ENCODE measurements around the gene ARHGAP5. TPM values are rescaled to one million over a fixed set of nuclear protein-coding genes. Genes with fewer than 3 reads are reported as not detected.

The ARHGAP5 gene
- total RNA-seq, 1 experiment from 2014 or later = 63.0 TPM

GRCh38 chr14:32110548-32110896, 33.4 kb downstream of the ARHGAP5 start:
- H3K9me3 ChIP-seq (ENCODE audit: control insufficient read depth, insufficient read depth, low read depth, low read length) = no peaks in the 10 kb centered on the region
- ATAC-seq = no peak
- no peak overlapping the region for H3K27ac ChIP-seq (ENCODE audit: low read length)
- H3K36me3 ChIP-seq (ENCODE audit: control insufficient read depth, insufficient read depth, low read length) = no peaks in the 10 kb centered on the region
- H3K27me3 ChIP-seq (ENCODE audit: control insufficient read depth, insufficient read depth, low read length) = no peaks in the 10 kb centered on the region
- TF ChIP-seq REST (IDR thresholded peaks at IDR 0.05; ENCODE audit: insufficient read depth in 1 of 2, low read depth in 2 of 2, low read length in 1 of 2) = no peak
- TF ChIP-seq POLR2AphosphoS5 (IDR thresholded peaks at IDR 0.05; ENCODE audit: low read depth, low read length) = no peak
- TF ChIP-seq SIN3A (IDR thresholded peaks at IDR 0.05; ENCODE audit: borderline replicate concordance, insufficient read depth, low read depth, low read length) = no peak
- no peak for TF ChIP-seq TCF7L2 (IDR thresholded peaks at IDR 0.05; ENCODE audit: low read depth, low read length)
- TF ChIP-seq, protein P1, sequence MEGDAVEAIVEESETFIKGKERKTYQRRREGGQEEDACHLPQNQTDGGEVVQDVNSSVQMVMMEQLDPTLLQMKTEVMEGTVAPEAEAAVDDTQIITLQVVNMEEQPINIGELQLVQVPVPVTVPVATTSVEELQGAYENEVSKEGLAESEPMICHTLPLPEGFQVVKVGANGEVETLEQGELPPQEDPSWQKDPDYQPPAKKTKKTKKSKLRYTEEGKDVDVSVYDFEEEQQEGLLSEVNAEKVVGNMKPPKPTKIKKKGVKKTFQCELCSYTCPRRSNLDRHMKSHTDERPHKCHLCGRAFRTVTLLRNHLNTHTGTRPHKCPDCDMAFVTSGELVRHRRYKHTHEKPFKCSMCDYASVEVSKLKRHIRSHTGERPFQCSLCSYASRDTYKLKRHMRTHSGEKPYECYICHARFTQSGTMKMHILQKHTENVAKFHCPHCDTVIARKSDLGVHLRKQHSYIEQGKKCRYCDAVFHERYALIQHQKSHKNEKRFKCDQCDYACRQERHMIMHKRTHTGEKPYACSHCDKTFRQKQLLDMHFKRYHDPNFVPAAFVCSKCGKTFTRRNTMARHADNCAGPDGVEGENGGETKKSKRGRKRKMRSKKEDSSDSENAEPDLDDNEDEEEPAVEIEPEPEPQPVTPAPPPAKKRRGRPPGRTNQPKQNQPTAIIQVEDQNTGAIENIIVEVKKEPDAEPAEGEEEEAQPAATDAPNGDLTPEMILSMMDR (IDR thresholded peaks at IDR 0.05) = no peak
- H3K4me3 ChIP-seq (ENCODE audit: low read depth in 2 of 2, low read length in 2 of 2) = no peak overlapping the region
- in situ Hi-C loops (cut with HindIII; ENCODE audit: low pct_unique_long_range_greater_than_20kb, low sequenced_read_pairs) (no loop called here), intact Hi-C loops (cut with micrococcal nuclease; ENCODE audit: unreplicated experiment) (no loop called here)
- DNase-seq (ENCODE audit: low read depth, low spot score) = no peak
- H3K4me1 ChIP-seq (ENCODE audit: control insufficient read depth, insufficient read depth, low read length) = no peaks in the 10 kb centered on the region
- ChIA-PET POLR2A (no interaction called here), CTCF (no interaction called here)
- BruUV-seq (replicated peaks) = no TSS peak

GRCh38 chr14:32121536-32121935, 44.4 kb downstream of the ARHGAP5 start:
- no peaks in the 10 kb centered on the region for H3K4me1 ChIP-seq (ENCODE audit: control insufficient read depth, insufficient read depth, low read length)
- ATAC-seq = no peak
- no peak for DNase-seq (ENCODE audit: low read depth, low spot score)
- ChIA-PET CTCF (no interaction called here), POLR2A (no interaction called here)
- BruUV-seq (replicated peaks) = no TSS peak
- in situ Hi-C loops (cut with HindIII; ENCODE audit: low pct_unique_long_range_greater_than_20kb, low sequenced_read_pairs) = no loop called here
- H3K27ac ChIP-seq (ENCODE audit: low read length) = no peak overlapping the region
- H3K9me3 ChIP-seq (ENCODE audit: control insufficient read depth, insufficient read depth, low read depth, low read length) = peaks cover 4% of the 10 kb centered on the region; the same call in 1 of the 2 replicates
- H3K4me3 ChIP-seq (ENCODE audit: low read depth in 2 of 2, low read length in 2 of 2) = no peak overlapping the region
- no peaks in the 10 kb centered on the region; the same call in 1 of the 2 replicates for H3K36me3 ChIP-seq (ENCODE audit: control insufficient read depth, insufficient read depth, low read length)
- no peaks in the 10 kb centered on the region for H3K27me3 ChIP-seq (ENCODE audit: control insufficient read depth, insufficient read depth, low read length)
- intact Hi-C loops (cut with micrococcal nuclease; ENCODE audit: unreplicated experiment) = no loop called here
- TF ChIP-seq, protein P1 (IDR thresholded peaks at IDR 0.05) = no peak
- TF ChIP-seq POLR2AphosphoS5 (IDR thresholded peaks at IDR 0.05; ENCODE audit: low read depth, low read length) (no peak), REST (IDR thresholded peaks at IDR 0.05; ENCODE audit: insufficient read depth in 1 of 2, low read depth in 2 of 2, low read length in 1 of 2) (no peak), TCF7L2 (IDR thresholded peaks at IDR 0.05; ENCODE audit: low read depth, low read length) (no peak), SIN3A (IDR thresholded peaks at IDR 0.05; ENCODE audit: borderline replicate concordance, insufficient read depth, low read depth, low read length) (no peak)

Data from Panc1 (cell line).